ENCODE data around the gene UNC79.

The UNC79 gene

GRCh38 chr14:93638790-93639189 lies 208.1 kb downstream of the UNC79 start:
- no peaks in the 10 kb centered on the region for H3K36me3 ChIP-seq (ENCODE audit: control insufficient read depth, low read depth, low read length)

DNA sequence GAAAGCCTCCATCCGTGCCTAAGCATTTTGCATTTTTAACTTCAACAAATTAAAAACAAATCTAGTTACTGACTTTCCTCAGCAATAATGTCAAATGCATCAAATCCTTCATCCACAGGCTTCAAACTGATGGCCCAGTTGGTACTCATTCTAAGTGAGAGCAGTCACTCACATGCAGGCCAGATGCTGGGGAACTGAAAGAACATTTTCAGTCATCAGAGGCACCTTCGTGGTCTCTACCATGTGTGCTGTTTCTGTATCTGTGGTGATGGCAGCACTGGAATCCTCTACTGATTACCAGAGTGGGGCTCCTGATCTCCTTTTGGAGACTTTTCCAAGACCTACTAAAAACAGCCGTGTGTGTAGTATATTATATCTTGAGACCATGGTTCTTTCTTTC lies 212.4 kb downstream of the UNC79 start:
- no peaks in the 10 kb centered on the region for H3K27me3 ChIP-seq (ENCODE audit: control insufficient read depth, insufficient read depth, low read length)
- no peaks in the 10 kb centered on the region for H3K9me3 ChIP-seq (ENCODE audit: control insufficient read depth, low read depth, low read length)
- H3K4me3 ChIP-seq (ENCODE audit: low read length): no peak overlapping the region
- no peak overlapping the region for H3K27ac ChIP-seq (ENCODE audit: low read length)
- no peak overlapping the region for H3K9ac ChIP-seq (ENCODE audit: low read length)
- H3K4me1 ChIP-seq (ENCODE audit: control insufficient read depth, low read depth, low read length): no peaks in the 10 kb centered on the region
- H3K36me3 ChIP-seq (ENCODE audit: control insufficient read depth, low read depth, low read length): no peaks in the 10 kb centered on the region

More at GRCh38 chr14:93638790-93639189, 208.1 kb downstream of the UNC79 start:
- Histone ChIP-seq H3K9ac (ENCODE audit: low read length) (no peak overlapping the region), H3K9me3 (ENCODE audit: control insufficient read depth, low read depth, low read length) (no peaks in the 10 kb centered on the region), H3K4me3 (ENCODE audit: low read length) (no peak overlapping the region), H3K27me3 (ENCODE audit: control insufficient read depth, insufficient read depth, low read length) (no peaks in the 10 kb centered on the region), H3K4me1 (ENCODE audit: control insufficient read depth, low read depth, low read length) (no peaks in the 10 kb centered on the region), H3K27ac (ENCODE audit: low read length) (no peak overlapping the region)

DNA sequence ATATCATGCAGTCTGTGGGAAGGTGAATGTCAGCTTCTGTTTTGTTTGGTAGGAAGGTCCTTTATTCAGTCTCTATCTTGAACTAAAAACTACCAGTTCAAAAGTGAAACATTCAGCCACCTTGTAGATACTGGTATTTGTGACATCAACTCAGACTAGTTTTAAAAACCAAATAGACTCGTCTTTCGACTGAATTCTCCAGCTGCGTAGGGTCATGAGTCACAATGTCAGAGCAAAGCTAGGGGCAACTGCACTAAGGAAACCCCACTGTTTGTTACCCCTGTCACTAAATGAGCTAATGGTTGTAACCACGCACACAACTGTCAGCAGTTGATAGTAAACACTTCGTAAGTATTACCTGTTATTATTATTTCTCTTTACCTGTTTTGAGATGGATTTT lies 212.9 kb downstream of the UNC79 start:
- no peaks in the 10 kb centered on the region for H3K4me1 ChIP-seq (ENCODE audit: control insufficient read depth, low read depth, low read length)
- no peaks in the 10 kb centered on the region for H3K27me3 ChIP-seq (ENCODE audit: control insufficient read depth, insufficient read depth, low read length)
- no peaks in the 10 kb centered on the region for H3K9me3 ChIP-seq (ENCODE audit: control insufficient read depth, low read depth, low read length)
- H3K27ac ChIP-seq (ENCODE audit: low read length): no peak overlapping the region
- H3K36me3 ChIP-seq (ENCODE audit: control insufficient read depth, low read depth, low read length): no peaks in the 10 kb centered on the region
- H3K4me3 ChIP-seq (ENCODE audit: low read length): no peak overlapping the region
- no peak overlapping the region for H3K9ac ChIP-seq (ENCODE audit: low read length)

DNA sequence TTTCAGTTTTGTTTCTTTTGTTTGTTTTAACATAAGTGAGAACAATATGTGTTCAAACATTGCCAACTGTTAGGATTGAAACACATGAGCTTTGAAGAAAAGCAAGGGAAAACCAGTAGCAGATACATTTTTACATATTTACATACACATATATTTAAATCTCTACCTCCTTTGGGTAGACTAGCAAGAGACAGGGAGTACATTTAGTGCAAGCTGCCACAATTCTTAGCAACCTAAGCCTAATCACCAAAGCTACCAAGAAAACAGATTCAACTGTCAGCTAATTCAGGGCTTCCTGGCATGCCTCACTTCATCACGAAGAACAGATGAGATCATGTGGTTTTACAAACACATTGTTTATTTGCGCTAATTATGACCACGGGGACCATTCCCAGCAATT lies 214.5 kb downstream of the UNC79 start:
- H3K27me3 ChIP-seq (ENCODE audit: control insufficient read depth, insufficient read depth, low read length): no peaks in the 10 kb centered on the region
- H3K9ac ChIP-seq (ENCODE audit: low read length): no peak overlapping the region
- H3K36me3 ChIP-seq (ENCODE audit: control insufficient read depth, low read depth, low read length): no peaks in the 10 kb centered on the region
- no peak overlapping the region for H3K4me3 ChIP-seq (ENCODE audit: low read length)
- no peaks in the 10 kb centered on the region for H3K9me3 ChIP-seq (ENCODE audit: control insufficient read depth, low read depth, low read length)
- no peak overlapping the region for H3K27ac ChIP-seq (ENCODE audit: low read length)
- no peaks in the 10 kb centered on the region for H3K4me1 ChIP-seq (ENCODE audit: control insufficient read depth, low read depth, low read length)

- no peaks in the 10 kb centered on the region for H3K9me3 ChIP-seq (ENCODE audit: control insufficient read depth, low read depth, low read length)
- H3K9ac ChIP-seq (ENCODE audit: low read length): no peak overlapping the region
- H3K4me1 ChIP-seq (ENCODE audit: control insufficient read depth, low read depth, low read length): no peaks in the 10 kb centered on the region
- H3K27ac ChIP-seq (ENCODE audit: low read length): no peak overlapping the region
- no peaks in the 10 kb centered on the region for H3K36me3 ChIP-seq (ENCODE audit: control insufficient read depth, low read depth, low read length)
- H3K4me3 ChIP-seq (ENCODE audit: low read length): no peak overlapping the region
- no peaks in the 10 kb centered on the region for H3K27me3 ChIP-seq (ENCODE audit: control insufficient read depth, insufficient read depth, low read length)
These were observed 217.9 kb downstream of the UNC79 start for GRCh38 chr14:93648440-93649168.

- Histone ChIP-seq H3K36me3 (ENCODE audit: control insufficient read depth, low read depth, low read length) (no peaks in the 10 kb centered on the region), H3K4me3 (ENCODE audit: low read length) (no peak overlapping the region), H3K27me3 (ENCODE audit: control insufficient read depth, insufficient read depth, low read length) (no peaks in the 10 kb centered on the region), H3K27ac (ENCODE audit: low read length) (no peak overlapping the region), H3K9me3 (ENCODE audit: control insufficient read depth, low read depth, low read length) (no peaks in the 10 kb centered on the region), H3K9ac (ENCODE audit: low read length) (no peak overlapping the region), H3K4me1 (ENCODE audit: control insufficient read depth, low read depth, low read length) (peaks cover 4% of the 10 kb centered on the region)
These were observed 223.9 kb downstream of the UNC79 start for GRCh38 chr14:93654599-93654998.

GRCh38 chr14:93655078-93655750 lies 224.5 kb downstream of the UNC79 start:
- Histone ChIP-seq H3K4me3 (ENCODE audit: low read length) (no peak overlapping the region), H3K4me1 (ENCODE audit: control insufficient read depth, low read depth, low read length) (peaks cover 4% of the 10 kb centered on the region), H3K27ac (ENCODE audit: low read length) (no peak overlapping the region), H3K9ac (ENCODE audit: low read length) (no peak overlapping the region), H3K36me3 (ENCODE audit: control insufficient read depth, low read depth, low read length) (no peaks in the 10 kb centered on the region), H3K9me3 (ENCODE audit: control insufficient read depth, low read depth, low read length) (no peaks in the 10 kb centered on the region), H3K27me3 (ENCODE audit: control insufficient read depth, insufficient read depth, low read length) (no peaks in the 10 kb centered on the region)

DNA sequence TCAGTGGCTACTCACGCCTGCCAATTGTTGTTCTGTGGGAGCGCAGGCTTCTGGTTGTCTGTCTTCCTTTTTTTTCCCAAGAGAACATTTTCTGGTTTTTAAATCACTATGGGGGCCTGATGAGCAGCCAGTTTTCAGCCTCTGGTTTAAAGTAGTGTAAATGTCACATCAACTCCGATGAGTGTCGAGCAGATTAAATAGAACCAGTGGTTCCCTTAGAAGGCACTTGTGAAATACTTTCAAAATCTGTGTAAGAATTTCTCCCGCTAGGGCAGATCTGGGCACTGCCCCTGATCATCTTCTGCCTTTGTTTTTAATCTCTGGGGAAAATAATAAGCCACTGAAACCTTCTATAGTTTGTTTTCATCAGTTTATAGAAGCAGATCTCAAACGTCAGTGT lies 227.1 kb downstream of the UNC79 start:
- no peak overlapping the region for H3K4me3 ChIP-seq (ENCODE audit: low read length)
- peaks cover 4% of the 10 kb centered on the region for H3K4me1 ChIP-seq (ENCODE audit: control insufficient read depth, low read depth, low read length)
- no peaks in the 10 kb centered on the region for H3K27me3 ChIP-seq (ENCODE audit: control insufficient read depth, insufficient read depth, low read length)
- H3K9ac ChIP-seq (ENCODE audit: low read length): no peak overlapping the region
- no peak overlapping the region for H3K27ac ChIP-seq (ENCODE audit: low read length)
- H3K9me3 ChIP-seq (ENCODE audit: control insufficient read depth, low read depth, low read length): no peaks in the 10 kb centered on the region
- no peaks in the 10 kb centered on the region for H3K36me3 ChIP-seq (ENCODE audit: control insufficient read depth, low read depth, low read length)

DNA sequence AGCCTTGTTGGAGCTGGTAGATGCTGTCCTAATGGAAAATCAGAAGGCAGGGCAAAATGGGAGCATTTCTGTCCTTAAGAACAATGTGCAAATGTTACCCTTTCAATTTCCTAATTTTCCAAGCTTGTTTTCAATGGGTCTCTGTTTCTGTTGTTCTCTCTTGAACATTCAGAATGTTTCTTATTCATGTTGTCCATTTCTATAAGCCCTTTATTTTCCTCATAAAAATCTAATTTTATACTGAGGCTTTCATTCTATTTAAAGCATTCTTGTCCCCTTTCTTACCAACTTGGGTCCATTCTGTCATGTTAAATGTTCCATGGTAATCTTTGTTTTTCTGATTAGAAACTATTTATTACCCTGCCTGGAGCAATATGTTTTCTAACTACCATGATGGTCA lies 232.6 kb downstream of the UNC79 start:
- Histone ChIP-seq H3K9me3 (ENCODE audit: control insufficient read depth, low read depth, low read length) (peaks cover 14% of the 10 kb centered on the region), H3K27ac (ENCODE audit: low read length) (no peak overlapping the region), H3K27me3 (ENCODE audit: control insufficient read depth, insufficient read depth, low read length) (no peaks in the 10 kb centered on the region)

GRCh38 chr14:93665169-93665568 lies 234.4 kb downstream of the UNC79 start:
- Histone ChIP-seq H3K4me3 (ENCODE audit: low read length) (no peak overlapping the region), H3K27me3 (ENCODE audit: control insufficient read depth, insufficient read depth, low read length) (no peaks in the 10 kb centered on the region), H3K36me3 (ENCODE audit: control insufficient read depth, low read depth, low read length) (no peaks in the 10 kb centered on the region), H3K9me3 (ENCODE audit: control insufficient read depth, low read depth, low read length) (peaks cover 14% of the 10 kb centered on the region), H3K9ac (ENCODE audit: low read length) (no peak overlapping the region), H3K4me1 (ENCODE audit: control insufficient read depth, low read depth, low read length) (no peaks in the 10 kb centered on the region), H3K27ac (ENCODE audit: low read length) (no peak overlapping the region)

More for the DNA sequence above, 232.6 kb downstream of the UNC79 start:
- Histone ChIP-seq H3K36me3 (ENCODE audit: control insufficient read depth, low read depth, low read length) (no peaks in the 10 kb centered on the region), H3K4me3 (ENCODE audit: low read length) (no peak overlapping the region), H3K4me1 (ENCODE audit: control insufficient read depth, low read depth, low read length) (no peaks in the 10 kb centered on the region), H3K9ac (ENCODE audit: low read length) (no peak overlapping the region)

- Histone ChIP-seq H3K27me3 (ENCODE audit: control insufficient read depth, insufficient read depth, low read length) (no peaks in the 10 kb centered on the region), H3K4me3 (ENCODE audit: low read length) (no peak overlapping the region), H3K9me3 (ENCODE audit: control insufficient read depth, low read depth, low read length) (peaks cover 10% of the 10 kb centered on the region), H3K27ac (ENCODE audit: low read length) (no peak overlapping the region), H3K9ac (ENCODE audit: low read length) (no peak overlapping the region), H3K4me1 (ENCODE audit: control insufficient read depth, low read depth, low read length) (no peaks in the 10 kb centered on the region), H3K36me3 (ENCODE audit: control insufficient read depth, low read depth, low read length) (no peaks in the 10 kb centered on the region)
These were observed 238.9 kb downstream of the UNC79 start for GRCh38 chr14:93669632-93670031.

DNA sequence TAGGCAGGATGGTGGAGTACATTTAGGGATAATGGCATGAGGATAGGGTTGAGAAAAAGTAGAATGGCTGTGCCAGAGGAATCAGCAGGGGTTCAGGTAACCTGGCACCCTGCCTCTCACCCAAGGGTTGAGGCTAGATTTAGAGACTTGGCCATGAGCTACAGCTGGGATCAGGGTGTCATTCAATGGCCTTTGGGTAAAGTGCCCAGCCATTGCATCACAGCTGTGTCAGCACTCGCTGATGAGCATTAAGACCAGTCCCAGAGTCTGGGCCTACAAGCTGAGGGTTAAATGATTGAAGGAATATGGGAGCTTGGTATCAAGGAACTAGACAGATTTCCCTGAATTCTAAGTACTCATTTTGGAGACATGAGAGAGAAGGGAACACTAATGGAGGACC lies 243.6 kb downstream of the UNC79 start:
- H3K36me3 ChIP-seq (ENCODE audit: control insufficient read depth, low read depth, low read length): no peaks in the 10 kb centered on the region
- no peak overlapping the region for H3K9ac ChIP-seq (ENCODE audit: low read length)
- H3K27ac ChIP-seq (ENCODE audit: low read length): no peak overlapping the region
- H3K4me1 ChIP-seq (ENCODE audit: control insufficient read depth, low read depth, low read length): no peaks in the 10 kb centered on the region
- no peaks in the 10 kb centered on the region for H3K9me3 ChIP-seq (ENCODE audit: control insufficient read depth, low read depth, low read length)
- no peaks in the 10 kb centered on the region for H3K27me3 ChIP-seq (ENCODE audit: control insufficient read depth, insufficient read depth, low read length)
- H3K4me3 ChIP-seq (ENCODE audit: low read length): no peak overlapping the region

Data from iPS-18a (cell line).